GM19438 (cell line): ENCODE results near the gene USP14.

Experiments
- ATAC-seq: cut with Tn5 transposase; IDR thresholded peaks from one replicate; pipeline ENCODE4 v1.9.1; 2021; ENCODE audit warnings: low read depth; ENCODE audit not compliant: unreplicated experiment

The USP14 gene

DNA sequence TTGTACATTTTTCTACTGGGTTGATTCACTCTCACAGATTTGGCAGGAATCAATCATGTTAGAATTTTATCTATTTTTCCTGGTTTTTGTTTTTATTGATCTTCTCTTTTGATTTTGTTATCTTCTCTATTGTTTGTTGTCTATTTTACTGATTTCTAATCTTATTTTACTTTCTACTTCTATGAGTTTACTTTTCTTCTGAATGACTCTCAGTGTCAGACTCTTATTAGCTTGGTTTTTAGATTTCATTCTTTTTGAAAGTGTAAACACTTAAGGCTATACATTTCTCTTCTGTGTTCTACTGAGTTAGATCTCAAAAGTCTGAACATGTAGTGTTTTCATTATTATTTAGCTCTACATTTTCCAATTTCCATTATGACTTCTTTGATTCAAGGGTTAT lies 62.4 kb downstream of the USP14 start:
- no peak for ATAC-seq

DNA sequence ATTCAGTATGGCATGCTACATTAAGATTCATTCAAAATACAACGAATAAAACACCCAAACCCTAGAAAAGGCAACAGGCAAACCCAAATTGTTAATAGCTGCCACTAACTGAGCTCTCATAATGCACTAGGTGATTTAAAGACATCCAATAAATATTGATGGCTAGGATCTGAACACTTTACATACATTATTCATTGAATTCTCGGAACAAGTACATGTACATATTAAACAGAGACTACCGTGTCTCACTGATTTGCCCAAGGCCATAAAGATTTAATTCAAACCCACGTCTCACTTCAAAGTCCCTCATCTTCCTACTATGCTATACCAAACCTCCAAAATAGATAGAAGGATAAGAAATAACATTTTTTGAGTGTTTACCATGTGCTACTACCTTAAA lies 67.4 kb downstream of the USP14 start:
- no peak for ATAC-seq

DNA sequence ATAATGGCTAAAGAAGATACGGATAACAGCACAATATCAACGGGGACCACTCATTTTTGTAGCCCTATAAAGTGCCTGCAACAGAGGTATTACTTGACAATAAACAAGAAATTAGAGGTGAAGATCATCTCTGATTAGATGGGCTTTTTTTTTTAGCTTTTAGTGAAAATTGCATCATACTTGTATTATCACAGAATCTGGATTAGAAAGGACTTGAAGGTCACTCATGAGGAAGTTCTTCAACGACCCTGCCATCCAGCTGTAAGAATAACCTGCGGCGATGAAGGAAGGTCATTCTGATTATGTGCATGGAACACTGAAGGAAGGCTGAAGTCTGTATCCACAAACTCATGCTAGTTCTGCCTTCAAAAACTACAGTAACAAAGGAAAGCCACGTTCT lies 69.0 kb downstream of the USP14 start:
- ATAC-seq: no peak

DNA sequence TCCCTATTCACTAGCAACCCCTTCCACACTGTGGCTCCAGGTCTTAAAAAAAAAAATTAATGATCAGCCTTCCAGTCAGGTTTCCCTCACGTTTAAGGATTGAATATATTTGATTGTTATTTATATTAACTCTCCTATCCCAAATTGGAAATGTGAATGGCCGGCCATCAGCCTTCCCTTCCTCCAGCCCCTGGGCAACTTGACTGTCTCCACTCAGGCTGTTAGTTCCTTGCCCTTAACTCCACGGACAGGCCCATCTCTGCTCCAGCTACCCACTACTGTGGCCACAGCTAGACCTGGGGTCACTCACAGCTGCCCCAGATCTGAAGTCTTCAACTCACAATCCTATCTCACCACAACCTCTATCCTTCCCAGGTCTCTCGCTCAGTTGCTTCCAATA lies 69.5 kb downstream of the USP14 start:
- no peak for ATAC-seq

DNA sequence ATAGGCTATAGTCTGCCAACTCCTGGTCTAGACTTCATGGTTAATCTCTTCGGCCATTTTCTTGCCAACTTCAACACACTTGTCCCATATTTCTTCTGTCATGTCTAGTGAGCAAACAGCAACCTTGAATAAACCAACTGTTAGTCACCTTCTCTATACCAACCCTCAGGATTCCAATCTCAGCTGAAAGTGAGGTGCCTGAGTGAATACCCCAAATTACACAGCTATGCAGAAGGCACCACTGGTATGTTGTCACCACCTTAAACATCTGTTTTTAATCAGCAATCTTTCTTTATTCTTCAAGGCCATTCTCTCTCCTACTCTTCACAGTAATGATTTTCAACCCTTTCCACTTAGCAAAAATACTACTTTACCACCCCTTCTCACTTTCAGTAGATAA lies 70.2 kb downstream of the USP14 start:
- no peak for ATAC-seq

DNA sequence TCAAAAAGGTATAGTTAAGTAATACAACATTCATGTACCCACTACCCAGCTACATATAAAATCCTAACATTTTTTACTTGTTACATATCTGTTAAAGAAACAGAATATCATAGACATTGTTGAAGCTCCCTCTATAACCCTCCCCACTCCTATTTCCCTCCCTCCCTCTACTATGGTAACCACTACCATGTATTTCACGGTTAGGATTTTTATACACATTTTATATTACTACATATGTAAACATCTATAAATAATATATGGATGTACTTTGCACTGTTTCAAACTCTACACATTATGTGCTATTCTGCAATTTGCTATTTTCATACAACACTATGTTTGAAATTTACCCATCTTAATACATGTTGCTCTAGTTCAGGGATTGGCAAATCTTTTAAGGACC lies 73.2 kb downstream of the USP14 start:
- no peak for ATAC-seq

DNA sequence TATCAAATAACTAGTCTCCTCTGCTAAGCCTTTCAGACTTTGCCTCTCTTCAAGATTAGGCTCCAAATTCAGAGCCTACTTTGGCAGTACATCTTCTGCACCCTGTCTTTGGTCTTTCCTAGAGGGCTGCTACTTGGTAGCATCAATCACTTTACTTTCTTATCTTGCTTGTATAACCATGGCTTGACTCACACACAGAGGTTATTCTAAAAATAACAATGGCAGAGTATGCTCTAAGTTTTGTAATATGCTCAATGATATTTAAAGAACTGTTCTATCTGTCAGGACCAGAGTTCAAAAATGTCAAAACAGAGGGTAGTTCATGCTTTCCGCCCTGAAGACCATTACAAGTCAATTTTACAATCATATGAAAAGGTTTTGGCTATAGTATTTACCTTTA lies 81.8 kb downstream of the USP14 start:
- ATAC-seq: no peak

DNA sequence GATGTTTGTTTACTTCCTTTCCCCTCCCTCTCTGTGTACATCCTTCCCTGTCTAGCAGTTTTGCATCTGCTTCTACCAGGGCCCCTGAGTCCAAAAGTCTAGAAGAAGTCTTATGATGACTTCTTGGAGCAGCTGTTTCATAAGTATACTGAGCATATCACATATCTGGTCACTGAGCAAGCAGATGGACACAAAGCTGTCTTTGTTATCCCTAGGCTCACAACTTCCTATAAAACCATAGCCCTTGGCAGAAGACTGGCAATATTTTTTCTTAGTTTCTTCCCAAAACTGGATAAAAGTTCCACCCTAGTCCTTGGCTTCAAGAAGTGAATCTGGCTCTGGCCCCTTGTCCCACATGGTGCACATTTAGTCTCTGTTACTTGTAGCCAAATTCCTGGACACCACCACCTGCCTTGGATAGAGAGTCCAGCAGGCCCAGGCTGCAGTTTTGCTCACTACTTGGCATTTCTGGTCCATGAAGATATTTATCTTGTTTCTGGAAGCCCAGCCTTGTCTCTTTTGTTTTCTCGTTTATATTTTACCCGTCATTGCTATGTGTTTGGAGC lies 87.0 kb downstream of the USP14 start:
- ATAC-seq: no peak

DNA sequence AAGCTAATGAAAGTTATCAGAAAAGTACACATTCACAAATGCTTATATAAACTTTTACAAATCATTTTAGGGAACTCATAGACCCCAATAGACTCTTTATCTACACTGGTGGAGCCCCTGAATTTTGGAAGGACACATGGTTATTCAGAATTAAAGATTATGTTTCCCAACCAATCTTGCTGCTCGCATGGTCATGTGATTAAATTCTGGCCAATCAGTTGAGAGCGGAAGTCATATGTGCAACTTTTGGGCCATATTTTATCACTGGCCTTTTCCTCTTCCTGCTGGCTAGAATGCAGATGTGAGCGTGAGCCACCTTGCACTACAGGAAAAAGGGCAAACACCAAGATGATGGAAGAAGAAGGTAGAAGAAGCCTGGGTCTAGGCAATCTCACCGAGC lies 89.7 kb downstream of the USP14 start:
- no peak for ATAC-seq

DNA sequence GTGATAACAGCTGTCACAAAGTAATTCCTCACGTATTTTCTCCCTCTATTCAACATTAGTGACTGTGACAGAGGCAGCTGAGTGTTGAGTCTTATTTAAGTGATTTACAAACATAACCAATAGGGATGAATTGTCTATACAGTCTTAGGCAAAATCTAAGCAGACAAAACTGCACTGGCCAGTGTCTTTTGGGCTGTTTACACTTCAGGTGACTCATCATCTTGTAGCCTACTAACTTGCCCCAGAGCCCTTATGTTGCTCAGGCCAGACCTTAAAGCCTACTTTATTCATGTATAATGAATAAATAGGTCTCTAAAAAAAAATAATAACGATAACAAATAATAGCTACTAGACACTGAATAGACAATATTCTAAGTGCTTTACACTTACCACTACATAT lies 92.3 kb downstream of the USP14 start:
- ATAC-seq: no peak

DNA sequence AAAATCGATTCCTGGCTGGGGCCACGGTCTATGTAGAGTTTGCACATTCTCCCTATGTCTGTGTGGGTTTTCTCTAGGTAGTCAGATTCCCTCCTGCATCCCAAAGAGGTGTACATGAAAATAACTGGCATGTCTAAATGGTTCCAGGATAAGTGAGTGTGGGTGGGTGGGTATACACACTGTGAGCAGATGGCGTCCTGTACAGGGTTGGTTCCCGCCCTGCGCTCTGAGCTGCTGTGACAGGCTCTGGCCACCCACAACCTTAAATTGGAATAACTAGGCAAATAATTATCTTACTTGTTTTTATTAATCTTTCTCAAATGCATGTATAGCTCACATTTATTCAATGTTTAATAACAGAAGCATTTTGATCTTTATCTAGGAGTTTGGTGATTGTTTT lies 93.2 kb downstream of the USP14 start:
- no peak for ATAC-seq

DNA sequence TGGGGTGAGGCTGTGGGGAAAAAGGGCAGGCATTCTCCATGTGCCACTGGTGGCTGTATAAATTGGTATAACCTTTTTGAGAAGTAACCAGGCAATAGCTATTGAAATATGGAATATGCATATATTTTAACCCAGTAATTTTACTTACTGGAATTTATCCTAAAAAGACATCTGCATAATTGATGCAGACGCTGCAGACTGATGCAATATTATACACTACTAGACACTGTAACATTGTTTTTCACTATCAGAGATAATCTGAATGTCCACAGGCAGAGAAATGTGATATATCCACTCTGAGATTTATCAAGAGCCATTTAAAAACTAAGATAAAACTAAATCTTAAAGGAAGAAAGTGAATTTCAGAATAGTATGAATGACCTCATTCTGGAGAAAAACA lies 94.8 kb downstream of the USP14 start:
- no peak for ATAC-seq

DNA sequence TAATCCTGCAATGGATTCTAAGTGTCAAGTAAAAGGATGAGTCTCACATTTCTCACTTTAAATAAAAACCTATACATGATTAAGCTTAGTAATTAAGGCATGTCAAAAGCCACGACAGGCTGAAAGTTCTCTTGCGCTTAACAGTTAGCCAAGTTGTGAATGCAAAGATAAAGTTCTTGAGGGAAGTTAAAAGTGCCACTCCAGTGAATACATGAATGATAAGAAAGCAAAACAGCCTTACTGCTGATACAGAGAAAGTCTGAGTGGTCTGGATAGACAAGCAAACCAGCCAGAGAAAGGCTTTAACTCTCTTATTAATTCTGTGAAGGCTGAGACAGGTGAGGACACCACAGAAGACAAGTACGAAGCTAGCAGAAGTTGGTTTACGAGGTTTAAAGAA lies 96.8 kb downstream of the USP14 start:
- ATAC-seq: no peak

DNA sequence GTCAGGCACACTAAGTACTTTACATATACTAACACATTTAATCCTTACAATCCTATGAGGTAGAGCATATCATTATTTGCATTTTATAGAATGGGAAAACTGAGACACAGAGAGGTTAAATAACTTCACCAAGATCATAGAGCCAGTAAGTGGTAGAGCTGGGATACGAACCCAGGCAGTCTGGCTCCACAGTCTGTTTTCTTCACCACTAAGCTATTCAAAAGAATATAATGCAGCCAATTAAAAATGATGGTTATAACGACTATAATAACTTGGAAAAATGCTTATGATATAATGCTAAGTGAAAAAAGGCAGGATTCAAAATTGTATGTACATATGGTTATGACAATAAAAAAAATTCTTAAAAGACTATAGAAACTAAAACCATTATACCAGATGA lies 102.2 kb downstream of the USP14 start:
- ATAC-seq: no peak

DNA sequence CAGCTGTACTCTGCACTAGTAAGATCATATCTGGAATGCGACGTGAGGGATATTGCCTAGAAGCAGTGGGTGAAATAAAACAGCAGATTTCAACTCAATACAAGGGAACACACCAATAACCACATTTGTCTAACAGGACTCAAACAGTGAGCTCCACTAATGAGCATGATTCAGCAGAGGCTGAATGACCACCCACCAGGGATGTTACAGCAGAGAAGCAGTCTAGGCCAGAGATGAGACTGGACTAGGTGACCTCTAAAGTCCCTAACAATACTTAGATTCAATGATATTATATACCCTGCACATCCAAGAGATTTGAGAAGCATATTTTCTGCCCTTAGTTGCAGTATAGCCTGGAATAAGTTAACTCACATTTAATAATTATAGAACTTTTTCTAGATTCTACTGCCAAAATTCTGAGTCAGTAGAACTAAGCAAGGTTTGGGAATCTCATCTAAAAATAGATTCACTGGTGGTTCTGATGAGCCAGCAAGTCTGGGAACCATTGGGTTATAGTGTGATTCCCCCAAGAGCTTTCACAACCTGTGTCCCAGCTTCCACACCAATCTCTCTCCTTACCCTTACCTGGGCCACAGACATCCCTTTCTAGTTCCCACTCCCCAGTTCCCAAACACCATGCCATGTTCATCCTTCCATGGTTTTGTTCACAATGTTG lies 103.2 kb downstream of the USP14 start:
- ATAC-seq: no peak
